CD14-positive monocyte (primary cell): ENCODE measurements around the gene C18orf54. TPM values are rescaled to one million over a fixed set of nuclear protein-coding genes. Genes with fewer than 3 reads are reported as not detected.

ENCODE experiments used
- DNase-seq, 3 donors: peaks; one replicate each; pipeline ENCODE4 v3.0.0-alpha.2; 2011 to 2022
- H2AFZ ChIP-seq: 2 replicates; pipeline ENCODE4 v1.6.0; 2012; ENCODE audit warnings: mild to moderate bottlenecking, low read depth, low read length, inconsistent platforms; ENCODE audit not compliant: insufficient read depth, poor library complexity, severe bottlenecking
- H3K27ac ChIP-seq, 2 donors: 1 replicate in 1 of 2; 2 replicates in 1 of 2; pipeline ENCODE4 v1.5.1; 2012 to 2013; ENCODE audit warnings: low read length in 2 of 2, control low read depth in 1 of 2, inconsistent platforms in 1 of 2, low read depth in 1 of 2, mild to moderate bottlenecking in 1 of 2
- H3K27me3 ChIP-seq, 2 donors: one replicate each; pipeline versions ENCODE4 v1.6.0 to v1.6.1; 2011 to 2013; ENCODE audit warnings: low read length in 2 of 2; ENCODE audit not compliant: control insufficient read depth in 2 of 2, insufficient read depth in 2 of 2
- H3K36me3 ChIP-seq, 2 donors: replicated peaks in 1 of 2; 1 replicate in 1 of 2; 2 replicates in 1 of 2; pipeline versions ENCODE4 v1.5.1 to v1.6.1; 2012 to 2013; ENCODE audit warnings: low read length in 2 of 2, control low read depth in 1 of 2, inconsistent platforms in 1 of 2, mild to moderate bottlenecking in 1 of 2; ENCODE audit not compliant: insufficient read depth in 2 of 2, control insufficient read depth in 1 of 2
- H3K4me1 ChIP-seq, 2 donors: 1 replicate in 1 of 2; 2 replicates in 1 of 2; pipeline versions ENCODE4 v1.5.1 to v1.6.1; 2012 to 2013; ENCODE audit warnings: low read length in 2 of 2, control low read depth in 1 of 2, inconsistent platforms in 1 of 2, mild to moderate bottlenecking in 1 of 2, moderate library complexity in 1 of 2; ENCODE audit not compliant: insufficient read depth in 2 of 2, control insufficient read depth in 1 of 2
- H3K4me2 ChIP-seq: replicated peaks from 2 replicates; pipeline ENCODE3; 2012; ENCODE audit warnings: low read length, moderate library complexity, mild to moderate bottlenecking; ENCODE audit not compliant: poor library complexity, severe bottlenecking; ENCODE audit errors: extremely low read depth
- H3K4me3 ChIP-seq, 3 experiments: fragments of 200-600 bp in 1 of 3; sonication (generic) in 1 of 3; replicated peaks in 1 of 3; 1 replicate in 2 of 3; 2 replicates in 1 of 3; pipeline ENCODE4 v1.5.1; 2011 to 2013; ENCODE audit warnings: low read length in 3 of 3, mild to moderate bottlenecking in 3 of 3, control low read depth in 2 of 3, low read depth in 2 of 3, inconsistent platforms in 1 of 3, moderate library complexity in 1 of 3
- H3K79me2 ChIP-seq: 2 replicates; pipeline ENCODE4 v1.6.0; 2012; ENCODE audit warnings: mild to moderate bottlenecking, control low read depth, inconsistent platforms, low read length, moderate library complexity; ENCODE audit not compliant: insufficient read depth
- H3K9ac ChIP-seq: 2 replicates; pipeline ENCODE4 v1.6.0; 2017; ENCODE audit warnings: low read length, mild to moderate bottlenecking; ENCODE audit not compliant: insufficient read depth, poor library complexity, severe bottlenecking
- H3K9me3 ChIP-seq, 2 donors: replicated peaks in 1 of 2; 1 replicate in 1 of 2; 2 replicates in 1 of 2; pipeline versions ENCODE4 v1.5.1 to v1.6.1; 2012 to 2013; ENCODE audit warnings: low read length in 2 of 2, control low read depth in 1 of 2; ENCODE audit not compliant: control insufficient read depth in 1 of 2, insufficient read depth in 1 of 2
- H4K20me1 ChIP-seq: 2 replicates; pipeline ENCODE4 v1.6.0; 2012; ENCODE audit warnings: mild to moderate bottlenecking, low read length, control low read depth, moderate library complexity; ENCODE audit not compliant: insufficient read depth
- H3K27ac Mint-ChIP-seq, 7 donors: one replicate each; pipeline ENCODE4 v1.8.0; 2020; ENCODE audit warnings: mild to moderate bottlenecking in 7 of 7, mixed read lengths in 7 of 7, moderate library complexity in 6 of 7, inconsistent platforms in 2 of 7
- H3K27me3 Mint-ChIP-seq, 3 donors: one replicate each; pipeline ENCODE4 v1.8.0; 2021 to 2022; ENCODE audit warnings: low read depth in 3 of 3, mild to moderate bottlenecking in 3 of 3, mixed read lengths in 3 of 3, moderate library complexity in 3 of 3, inconsistent platforms in 1 of 3
- H3K36me3 Mint-ChIP-seq, 2 donors: one replicate each; pipeline ENCODE4 v1.8.0; 2020; ENCODE audit warnings: mixed read lengths in 2 of 2, inconsistent platforms in 1 of 2, mild to moderate bottlenecking in 1 of 2
- H3K4me1 Mint-ChIP-seq: one replicate; pipeline ENCODE4 v1.8.0; 2020; ENCODE audit warnings: mild to moderate bottlenecking, mixed read lengths
- H3K4me3 Mint-ChIP-seq, 2 donors: one replicate each; pipeline ENCODE4 v1.8.0; 2020; ENCODE audit warnings: mild to moderate bottlenecking in 2 of 2, mixed read lengths in 2 of 2, moderate library complexity in 1 of 2
- H3K9me3 Mint-ChIP-seq, 7 donors: one replicate each; pipeline ENCODE4 v1.8.0; 2020 to 2022; ENCODE audit warnings: mixed read lengths in 7 of 7, mild to moderate bottlenecking in 6 of 7, moderate library complexity in 6 of 7, inconsistent platforms in 2 of 7
- WGBS: methylation state at CpG from one replicate; pipeline ENCODE4 v1.1.5; 2013; ENCODE audit warnings: missing lambda C conversion rate; ENCODE audit not compliant: insufficient coverage; 5-methylcytosine and 5-hydroxymethylcytosine counted together
- intact Hi-C, 2 donors: fragments of 100-400 bp; cut with micrococcal nuclease; formaldehyde crosslinking; loops; one replicate each; pipeline versions ENCODE4 v1.15.0 to v1.15.1; 2023
- polyA plus RNA-seq, 3 donors: library from polyadenylated mRNA; depleted of rRNA in 1 of 3; unstranded in 2 of 3; stranded (reverse) in 1 of 3; fragments of 300-500 nt in 2 of 3; fragments of >200 nt in 1 of 3; fragmentation: Illumina TruSeq in 2 of 3; gene quantifications; 1 replicate in 2 of 3; 2 replicates in 1 of 3; pipeline ENCODE4 v1.2.3, GENCODE V29; 2012 to 2021
- TF ChIP-seq, protein P1 (sequence below): fragments of 200-600 bp; IDR thresholded peaks from one replicate; pipeline ENCODE4 v1.8.0; 2022; ENCODE audit warnings: antibody characterized with exemption, mild to moderate bottlenecking

C18orf54 gene
- polyA plus RNA-seq, 3 donors: 0.14 to 0.38 (median 0.29) TPM

DNA sequence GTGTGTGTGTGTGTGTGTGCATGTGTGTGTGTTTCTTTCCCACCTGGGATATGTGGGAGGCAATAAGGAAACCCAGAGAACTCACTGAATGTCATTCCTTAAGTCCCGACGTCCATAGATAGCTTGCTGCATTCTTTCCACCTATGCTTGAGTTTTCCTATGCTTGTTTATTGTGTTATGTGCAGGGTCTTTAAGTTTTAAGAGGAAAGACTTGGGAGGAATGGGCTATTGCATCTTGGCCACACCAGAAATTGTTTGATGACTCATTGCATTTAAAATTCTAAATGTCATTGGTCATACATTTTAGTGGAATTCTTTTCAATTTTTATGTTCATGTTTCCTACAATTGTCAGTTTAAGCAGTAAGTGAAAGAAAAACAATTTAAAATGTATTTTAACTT lies 33.7 kb upstream of the C18orf54 start:
- H3K36me3 ChIP-seq: no peaks in the 10 kb centered on the region
- H3K4me3 Mint-ChIP-seq: no peak overlapping the region
- no peaks in the 10 kb centered on the region for H4K20me1 ChIP-seq
- H3K4me1 Mint-ChIP-seq: no peaks in the 10 kb centered on the region
- no peak for DNase-seq
- peaks cover 0 to 3% (median 0%) of the 10 kb centered on the region in 3 donors for H3K27me3 Mint-ChIP-seq
- no peak overlapping the region for H3K9ac ChIP-seq
- H3K27me3 ChIP-seq: peaks cover 0 to 1% of the 10 kb centered on the region in 2 donors
- intact Hi-C loops: no loop called here
- no peak overlapping the region for H3K4me3 ChIP-seq
- no CpG with 5 or more reads among the region's 2 CpGs for WGBS
- no peaks in the 10 kb centered on the region for H3K79me2 ChIP-seq
- H3K9me3 ChIP-seq: no peaks in the 10 kb centered on the region
- H3K4me2 ChIP-seq: no peak overlapping the region
- no peak overlapping the region for H3K27ac ChIP-seq
- H3K27ac Mint-ChIP-seq: no peak overlapping the region
- H3K4me1 ChIP-seq: no peaks in the 10 kb centered on the region
- H2AFZ ChIP-seq: no peak overlapping the region
- peaks cover 0 to 2% (median 0%) of the 10 kb centered on the region in 7 donors for H3K9me3 Mint-ChIP-seq
- TF ChIP-seq, protein P1, sequence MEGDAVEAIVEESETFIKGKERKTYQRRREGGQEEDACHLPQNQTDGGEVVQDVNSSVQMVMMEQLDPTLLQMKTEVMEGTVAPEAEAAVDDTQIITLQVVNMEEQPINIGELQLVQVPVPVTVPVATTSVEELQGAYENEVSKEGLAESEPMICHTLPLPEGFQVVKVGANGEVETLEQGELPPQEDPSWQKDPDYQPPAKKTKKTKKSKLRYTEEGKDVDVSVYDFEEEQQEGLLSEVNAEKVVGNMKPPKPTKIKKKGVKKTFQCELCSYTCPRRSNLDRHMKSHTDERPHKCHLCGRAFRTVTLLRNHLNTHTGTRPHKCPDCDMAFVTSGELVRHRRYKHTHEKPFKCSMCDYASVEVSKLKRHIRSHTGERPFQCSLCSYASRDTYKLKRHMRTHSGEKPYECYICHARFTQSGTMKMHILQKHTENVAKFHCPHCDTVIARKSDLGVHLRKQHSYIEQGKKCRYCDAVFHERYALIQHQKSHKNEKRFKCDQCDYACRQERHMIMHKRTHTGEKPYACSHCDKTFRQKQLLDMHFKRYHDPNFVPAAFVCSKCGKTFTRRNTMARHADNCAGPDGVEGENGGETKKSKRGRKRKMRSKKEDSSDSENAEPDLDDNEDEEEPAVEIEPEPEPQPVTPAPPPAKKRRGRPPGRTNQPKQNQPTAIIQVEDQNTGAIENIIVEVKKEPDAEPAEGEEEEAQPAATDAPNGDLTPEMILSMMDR: no peak
- no peaks in the 10 kb centered on the region for H3K36me3 Mint-ChIP-seq

DNA sequence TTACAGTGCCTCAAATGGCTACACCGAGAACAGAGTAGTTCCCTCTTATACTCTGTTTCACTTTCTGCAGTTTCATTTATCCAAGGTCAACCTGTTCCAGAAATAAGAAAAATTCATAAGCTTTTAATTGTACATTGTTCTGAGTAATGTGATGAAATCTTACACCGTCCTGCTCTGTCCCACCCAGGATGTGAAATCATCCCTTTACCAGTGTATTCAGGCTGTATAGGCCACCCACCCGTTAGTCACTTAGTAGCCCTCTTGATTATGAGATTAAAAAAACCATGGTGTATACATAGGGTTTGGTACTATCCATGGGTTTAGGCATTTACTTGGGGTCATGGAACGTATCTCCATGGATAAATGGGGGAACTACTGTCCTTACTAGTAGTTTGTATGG lies 29.9 kb upstream of the C18orf54 start:
- no peaks in the 10 kb centered on the region for H3K36me3 Mint-ChIP-seq
- H3K4me3 Mint-ChIP-seq: no peak overlapping the region
- H3K27ac Mint-ChIP-seq: no peak overlapping the region
- H3K27me3 ChIP-seq: no peaks in the 10 kb centered on the region
- no peak overlapping the region for H3K9ac ChIP-seq
- WGBS: no CpG with 5 or more reads among the region's 4 CpGs
- H3K27ac ChIP-seq: no peak overlapping the region
- peaks cover 0 to 2% (median 0%) of the 10 kb centered on the region in 7 donors for H3K9me3 Mint-ChIP-seq
- H3K27me3 Mint-ChIP-seq: no peaks in the 10 kb centered on the region
- no peaks in the 10 kb centered on the region for H4K20me1 ChIP-seq
- intact Hi-C loops: no loop called here
- H3K9me3 ChIP-seq: no peaks in the 10 kb centered on the region
- H2AFZ ChIP-seq: no peak overlapping the region
- peaks cover 4% of the 10 kb centered on the region for H3K4me1 Mint-ChIP-seq
- TF ChIP-seq, protein P1: no peak
- no peaks in the 10 kb centered on the region for H3K36me3 ChIP-seq
- H3K4me3 ChIP-seq: no peak overlapping the region
- no peaks in the 10 kb centered on the region for H3K79me2 ChIP-seq
- DNase-seq: no peak
- H3K4me1 ChIP-seq: no peaks in the 10 kb centered on the region
- H3K4me2 ChIP-seq: no peak overlapping the region
